ENCODE data around the gene MSMP.

MSMP gene

GRCh38 chr9:35749515-35750255 lies 4.4 kb downstream of the MSMP start:
- POLR2A ChIA-PET (ENCODE audit: low non-redundant PET), result interaction anchor here (0.6 to 2.3 kb wide), 4 partner anchors 10 to 84 kb away, joined by 5 to 13 read pairs (median 7); partner anchors contain the start of genes CREB3 and TLN1
- no peak for TF ChIP-seq CTCF (conservative IDR thresholded peaks at IDR 0.05; ENCODE audit: low read depth)
- DNase-seq (ENCODE audit: low spot score), result no peak
- peak overlapping the region; percentile 88 for H3K27ac ChIP-seq
- CTCF ChIA-PET, result interaction anchor here (1.0 kb wide), 1 partner anchor 13 kb away, joined by 4 read pairs; no protein-coding TSS in a partner anchor

- H3K27ac ChIP-seq, result peak within 1 kb of the TSS; percentile 88
- peak; percentile 78 for DNase-seq (ENCODE audit: low spot score)
- no peak for TF ChIP-seq CTCF (conservative IDR thresholded peaks at IDR 0.05; ENCODE audit: low read depth)
- ChIA-PET CTCF (interaction anchor here (0.6 to 1.6 kb wide), 3 partner anchors 11 to 77 kb away, joined by 3 to 10 read pairs (median 9); no protein-coding TSS in a partner anchor), POLR2A (ENCODE audit: low non-redundant PET) (interaction anchor here (0.6 to 2.3 kb wide), 4 partner anchors 10 to 104 kb away, joined by 5 to 13 read pairs (median 7); partner anchors contain the start of genes CREB3 and TLN1)
Observed at GRCh38 chr9:35748858-35749514, 5.1 kb downstream of the MSMP start, which contains the start of the genes GBA2 and RGP1. GBA2 (minus strand) TSS chr9:35749228; CDS start chr9:35748704, 524 bp downstream. RGP1 (plus strand) TSS chr9:35749287; CDS start chr9:35749756, 469 bp downstream.

GRCh38 chr9:35748242-35748857 lies 5.7 kb downstream of the MSMP start:
- TF ChIP-seq CTCF (conservative IDR thresholded peaks at IDR 0.05; ENCODE audit: low read depth), result no peak
- ChIA-PET POLR2A (ENCODE audit: low non-redundant PET) (interaction anchor here (0.6 to 2.3 kb wide), 2 partner anchors 16 to 103 kb away, joined by 5 to 13 read pairs; partner anchors contain the start of genes CREB3 and TLN1), CTCF (interaction anchor here (0.6 to 1.6 kb wide), 4 partner anchors 10 to 78 kb away, joined by 3 to 10 read pairs (median 6); no protein-coding TSS in a partner anchor)
- peak overlapping the region; percentile 88 for H3K27ac ChIP-seq
- no peak for DNase-seq (ENCODE audit: low spot score)

- CTCF ChIA-PET, result interaction anchor here (0.6 to 0.9 kb wide), 2 partner anchors 11 to 87 kb away, joined by 3 to 5 read pairs; no protein-coding TSS in a partner anchor
- TF ChIP-seq CTCF (conservative IDR thresholded peaks at IDR 0.05; ENCODE audit: low read depth), result no peak
- H3K27ac ChIP-seq, result 0 out of 2 replicates have a peak overlapping the region, but pooled peaks have one; percentile 9
- no peak for DNase-seq (ENCODE audit: low spot score)
- POLR2A ChIA-PET (ENCODE audit: low non-redundant PET), result no interaction called here
Observed at GRCh38 chr9:35746583-35746982, 7.5 kb downstream of the MSMP start.

- ChIA-PET CTCF (interaction anchor here (0.6 to 1.6 kb wide), 3 partner anchors 9 to 294 kb away, joined by 3 to 7 read pairs (median 5); no protein-coding TSS in a partner anchor), POLR2A (ENCODE audit: low non-redundant PET) (no interaction called here)
- TF ChIP-seq CTCF (conservative IDR thresholded peaks at IDR 0.05; ENCODE audit: low read depth), result no peak
- H3K27ac ChIP-seq, result no peak overlapping the region
- DNase-seq (ENCODE audit: low spot score), result no peak
Observed at GRCh38 chr9:35745569-35745968, 8.5 kb downstream of the MSMP start.

Measured in RWPE1 (cell line).